SU-DHL-6 (cell line): ENCODE results near the gene ANKRD33.

Source experiments
- H2AFZ ChIP-seq: fragments of 200-600 bp; sonication (generic); 2 replicates; pipeline ENCODE4 v1.6.1; 2014; ENCODE audit warnings: low read depth, mild to moderate bottlenecking, moderate library complexity, mixed read lengths, antibody characterized with exemption, low read length; ENCODE audit not compliant: severe bottlenecking
- H3F3A ChIP-seq: fragments of 200-600 bp; shearing (Covaris generic); 2 replicates; pipeline ENCODE4 v1.6.0; 2016; ENCODE audit warnings: antibody characterized with exemption, mild to moderate bottlenecking; ENCODE audit not compliant: insufficient read depth
- H3K27ac ChIP-seq: fragments of 200-600 bp; sonication (generic); 2 replicates; pipeline ENCODE4 v1.5.1; 2016; ENCODE audit warnings: low read depth, mild to moderate bottlenecking, low read length, moderate library complexity, mixed read lengths
- H3K27me3 ChIP-seq: fragments of 200-600 bp; sonication (generic), shearing (Covaris generic); 2 replicates; pipeline ENCODE4 v1.6.0; 2014; ENCODE audit warnings: mild to moderate bottlenecking, low read length
- H3K36me3 ChIP-seq: fragments of 200-600 bp; sonication (generic); 2 replicates; pipeline ENCODE4 v1.6.1; 2014; ENCODE audit warnings: mild to moderate bottlenecking, low read length, mixed read lengths
- H3K4me2 ChIP-seq: fragments of 300-600, 200-600 bp; shearing (Covaris generic), sonication (generic); 2 replicates; pipeline ENCODE4 v1.6.0; 2014; ENCODE audit warnings: low read length, low read depth, mild to moderate bottlenecking; ENCODE audit not compliant: poor library complexity, severe bottlenecking
- H3K4me3 ChIP-seq: fragments of 200-600 bp; sonication (generic); 2 replicates; pipeline ENCODE4 v1.5.1; 2014; ENCODE audit warnings: antibody characterized with exemption, low read length, mild to moderate bottlenecking, mixed read lengths; ENCODE audit not compliant: insufficient read depth, poor library complexity, severe bottlenecking
- H3K79me2 ChIP-seq: fragments of 200-600 bp; sonication (generic); 2 replicates; pipeline ENCODE4 v1.6.1; 2014; ENCODE audit warnings: mild to moderate bottlenecking, low read length, moderate library complexity; ENCODE audit not compliant: insufficient read depth
- H3K9ac ChIP-seq: fragments of 200-600 bp; sonication (generic); 2 replicates; pipeline ENCODE4 v1.7.0; 2014; ENCODE audit warnings: mild to moderate bottlenecking, low read length
- H3K9me2 ChIP-seq: fragments of 200-600 bp; sonication (generic); replicated peaks from 2 replicates; pipeline ENCODE4 v1.6.1; 2014; ENCODE audit warnings: low read length; ENCODE audit not compliant: insufficient read depth
- H3K9me3 ChIP-seq: fragments of 200-600 bp; sonication (generic); 2 replicates; pipeline ENCODE4 v1.6.1; 2014; ENCODE audit warnings: low read length, mixed read lengths; ENCODE audit not compliant: insufficient read depth
- H4K20me1 ChIP-seq: fragments of 200-600 bp; sonication (generic); 2 replicates; pipeline ENCODE4 v1.6.1; 2014; ENCODE audit warnings: low read depth, mild to moderate bottlenecking, antibody characterized with exemption, low read length, moderate library complexity, mixed read lengths
- EZH2phosphoT487 ChIP-seq: fragments of 200-600 bp; sonication (generic), shearing (Covaris generic); conservative IDR thresholded peaks from 2 replicates; pipeline ENCODE4 v1.6.1; 2018; ENCODE audit warnings: mild to moderate bottlenecking, antibody characterized with exemption, low read length, moderate library complexity, mixed read lengths
- TF ChIP-seq, protein P1 (sequence below): fragments of 200-600 bp; sonication (generic); IDR thresholded peaks from one replicate; pipeline ENCODE4 v1.5.1; 2017; ENCODE audit warnings: antibody characterized with exemption, mild to moderate bottlenecking, low read length, moderate library complexity; ENCODE audit not compliant: insufficient read depth, poor library complexity, severe bottlenecking

The ANKRD33 gene

DNA sequence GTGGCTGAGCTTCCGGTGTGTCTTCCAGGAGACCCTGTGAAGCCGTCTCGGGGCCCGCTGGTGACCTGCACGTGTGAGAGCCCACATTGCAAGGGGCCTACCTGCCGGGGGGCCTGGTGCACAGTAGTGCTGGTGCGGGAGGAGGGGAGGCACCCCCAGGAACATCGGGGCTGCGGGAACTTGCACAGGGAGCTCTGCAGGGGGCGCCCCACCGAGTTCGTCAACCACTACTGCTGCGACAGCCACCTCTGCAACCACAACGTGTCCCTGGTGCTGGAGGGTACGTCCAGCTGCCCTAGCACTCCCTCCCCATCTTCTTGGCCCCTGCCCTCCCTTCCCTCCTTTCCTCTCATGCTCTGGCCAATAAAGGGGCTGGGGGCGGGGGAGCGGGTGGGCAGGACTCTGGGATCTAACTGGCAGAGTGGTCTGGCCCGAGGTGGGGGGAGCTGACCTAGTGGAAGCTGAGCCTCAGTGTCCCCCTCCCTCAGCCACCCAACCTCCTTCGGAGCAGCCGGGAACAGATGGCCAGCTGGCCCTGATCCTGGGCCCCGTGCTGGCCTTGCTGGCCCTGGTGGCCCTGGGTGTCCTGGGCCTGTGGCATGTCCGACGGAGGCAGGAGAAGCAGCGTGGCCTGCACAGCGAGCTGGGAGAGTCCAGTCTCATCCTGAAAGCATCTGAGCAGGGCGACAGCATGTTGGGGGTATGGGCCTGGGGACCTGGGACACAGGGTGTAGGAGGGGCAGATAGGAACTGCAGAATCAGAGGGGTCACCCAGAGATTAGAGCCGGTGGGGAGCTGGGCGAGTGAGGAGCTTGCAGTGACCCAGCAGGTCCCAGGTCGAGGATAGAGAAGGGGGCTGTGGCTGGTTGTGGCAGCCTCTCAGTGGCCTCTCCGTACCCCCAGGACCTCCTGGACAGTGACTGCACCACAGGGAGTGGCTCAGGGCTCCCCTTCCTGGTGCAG lies 25.4 kb downstream of the ANKRD33 start:
- H3K4me2 ChIP-seq: no peak overlapping the region

DNA sequence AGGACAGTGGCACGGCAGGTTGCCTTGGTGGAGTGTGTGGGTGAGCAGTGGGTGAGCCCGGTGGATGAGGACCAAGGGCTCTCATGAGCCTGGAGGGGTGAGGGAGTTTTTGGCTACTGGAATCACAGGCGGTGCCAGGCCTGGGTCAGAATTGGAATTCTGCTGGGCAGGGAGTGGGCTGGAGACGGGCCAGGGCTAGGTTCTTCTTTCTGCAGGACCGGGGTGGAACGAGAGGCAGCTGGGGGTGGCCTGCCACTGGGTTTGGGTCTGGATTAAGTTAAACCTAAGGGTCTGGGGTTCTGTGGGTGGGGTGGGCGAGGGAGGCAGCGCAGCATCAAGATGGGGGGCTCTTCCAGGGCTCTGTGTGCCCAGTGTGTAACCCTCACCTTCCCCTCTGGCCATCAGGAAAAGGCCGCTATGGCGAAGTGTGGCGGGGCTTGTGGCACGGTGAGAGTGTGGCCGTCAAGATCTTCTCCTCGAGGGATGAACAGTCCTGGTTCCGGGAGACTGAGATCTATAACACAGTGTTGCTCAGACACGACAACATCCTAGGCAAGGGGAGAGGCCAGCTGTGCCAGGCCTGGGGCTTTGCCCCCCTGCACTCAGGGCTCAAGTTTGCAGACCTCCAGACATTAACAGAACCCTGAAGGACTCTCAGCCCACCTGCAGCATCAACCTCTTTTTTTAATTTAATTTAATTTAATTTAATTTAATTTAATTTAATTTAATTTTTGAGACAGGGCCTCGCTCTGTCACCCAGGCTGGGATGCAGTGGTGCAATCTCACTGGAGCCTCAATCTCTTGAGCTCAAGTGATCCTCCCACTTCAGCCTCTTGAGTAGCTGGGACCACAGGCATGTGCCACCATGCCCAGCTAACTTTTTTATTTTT lies 26.4 kb downstream of the ANKRD33 start:
- Histone ChIP-seq H3K36me3 (no peaks in the 10 kb centered on the region), H3K27me3 (no peaks in the 10 kb centered on the region), H3K9ac (no peak overlapping the region), H3K4me3 (no peak overlapping the region), H3K27ac (no peak overlapping the region), H3K4me2 (no peak overlapping the region), H3K9me3 (no peaks in the 10 kb centered on the region), H3K9me2 (no peaks in the 10 kb centered on the region), H3F3A (no peaks in the 10 kb centered on the region), H3K79me2 (no peaks in the 10 kb centered on the region), H2AFZ (no peak overlapping the region), H4K20me1 (no peaks in the 10 kb centered on the region)
- TF ChIP-seq, protein P1, sequence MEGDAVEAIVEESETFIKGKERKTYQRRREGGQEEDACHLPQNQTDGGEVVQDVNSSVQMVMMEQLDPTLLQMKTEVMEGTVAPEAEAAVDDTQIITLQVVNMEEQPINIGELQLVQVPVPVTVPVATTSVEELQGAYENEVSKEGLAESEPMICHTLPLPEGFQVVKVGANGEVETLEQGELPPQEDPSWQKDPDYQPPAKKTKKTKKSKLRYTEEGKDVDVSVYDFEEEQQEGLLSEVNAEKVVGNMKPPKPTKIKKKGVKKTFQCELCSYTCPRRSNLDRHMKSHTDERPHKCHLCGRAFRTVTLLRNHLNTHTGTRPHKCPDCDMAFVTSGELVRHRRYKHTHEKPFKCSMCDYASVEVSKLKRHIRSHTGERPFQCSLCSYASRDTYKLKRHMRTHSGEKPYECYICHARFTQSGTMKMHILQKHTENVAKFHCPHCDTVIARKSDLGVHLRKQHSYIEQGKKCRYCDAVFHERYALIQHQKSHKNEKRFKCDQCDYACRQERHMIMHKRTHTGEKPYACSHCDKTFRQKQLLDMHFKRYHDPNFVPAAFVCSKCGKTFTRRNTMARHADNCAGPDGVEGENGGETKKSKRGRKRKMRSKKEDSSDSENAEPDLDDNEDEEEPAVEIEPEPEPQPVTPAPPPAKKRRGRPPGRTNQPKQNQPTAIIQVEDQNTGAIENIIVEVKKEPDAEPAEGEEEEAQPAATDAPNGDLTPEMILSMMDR: no peak
- no peak for TF ChIP-seq EZH2phosphoT487

More for the DNA sequence above, 25.4 kb downstream of the ANKRD33 start:
- Histone ChIP-seq H3K27me3 (no peaks in the 10 kb centered on the region), H3K9me2 (no peaks in the 10 kb centered on the region), H3K9me3 (no peaks in the 10 kb centered on the region), H3K4me3 (no peak overlapping the region), H2AFZ (no peak overlapping the region), H4K20me1 (no peaks in the 10 kb centered on the region), H3F3A (no peaks in the 10 kb centered on the region), H3K27ac (no peak overlapping the region), H3K9ac (no peak overlapping the region), H3K36me3 (no peaks in the 10 kb centered on the region), H3K79me2 (no peaks in the 10 kb centered on the region)
- TF ChIP-seq, protein P1: no peak
- no peak for TF ChIP-seq EZH2phosphoT487

DNA sequence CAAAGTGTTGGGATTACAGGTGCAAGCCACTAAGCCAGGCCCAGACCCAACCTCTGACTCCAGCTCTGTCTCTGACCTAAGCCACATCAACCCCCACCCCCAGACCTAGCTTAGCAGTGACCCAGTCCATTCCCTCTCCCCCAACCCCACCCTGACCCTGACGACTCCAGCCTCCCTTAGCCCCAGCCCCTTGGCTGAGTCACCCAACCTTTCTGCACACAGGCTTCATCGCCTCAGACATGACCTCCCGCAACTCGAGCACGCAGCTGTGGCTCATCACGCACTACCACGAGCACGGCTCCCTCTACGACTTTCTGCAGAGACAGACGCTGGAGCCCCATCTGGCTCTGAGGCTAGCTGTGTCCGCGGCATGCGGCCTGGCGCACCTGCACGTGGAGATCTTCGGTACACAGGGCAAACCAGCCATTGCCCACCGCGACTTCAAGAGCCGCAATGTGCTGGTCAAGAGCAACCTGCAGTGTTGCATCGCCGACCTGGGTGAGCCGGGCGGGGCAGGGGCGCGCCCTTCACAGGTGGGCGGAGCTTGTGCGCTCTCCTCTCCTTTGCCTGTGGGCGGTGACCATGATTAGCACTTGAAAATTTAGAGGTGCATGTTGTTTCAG lies 27.2 kb downstream of the ANKRD33 start:
- Histone ChIP-seq H4K20me1 (no peaks in the 10 kb centered on the region), H3K79me2 (no peaks in the 10 kb centered on the region), H3K9me2 (no peaks in the 10 kb centered on the region), H3K27me3 (no peaks in the 10 kb centered on the region), H3K9me3 (no peaks in the 10 kb centered on the region), H3F3A (no peaks in the 10 kb centered on the region), H3K4me3 (no peak overlapping the region), H2AFZ (no peak overlapping the region), H3K4me2 (no peak overlapping the region), H3K9ac (no peak overlapping the region), H3K27ac (no peak overlapping the region), H3K36me3 (no peaks in the 10 kb centered on the region)
- TF ChIP-seq EZH2phosphoT487: no peak
- TF ChIP-seq, protein P1: no peak
